H1 (cell line): ENCODE data around the gene TNIK. TPM values are rescaled to one million over a fixed set of nuclear protein-coding genes. Genes with fewer than 3 reads are reported as not detected.
A peak's percentile ranks its signal among the peaks of the same experiment; 100 is the strongest.

Experiments
- CTCF ChIA-PET: fragments of 300-600 bp; sonication (Branson Sonifier 250); formaldehyde crosslinking; loops from one replicate; lab custom pipeline; 2021; ENCODE audit not compliant: partially characterized antibody; lab: Charles Lee
- POLR2A ChIA-PET: fragments of 300-600 bp; sonication (Branson Sonifier 250); formaldehyde crosslinking; loops from one replicate; lab custom pipeline; 2021; ENCODE audit warnings: inconsistent platforms; ENCODE audit not compliant: partially characterized antibody; lab: Charles Lee
- DNase-seq, 2 experiments: peaks; one replicate each; pipeline versions ENCODE4 v3.0.0 to v3.0.0-alpha.2; 2010 to 2022; ENCODE audit warnings: low spot score in 2 of 2, low read depth in 1 of 2, mixed read lengths in 1 of 2
- FAIRE-seq: peaks from 2 replicates; lab custom pipeline; 2011; peaks lifted over from hg19 to GRCh38; lab: Jason Lieb, UNC
- H2AFZ ChIP-seq: 2 replicates; pipeline ENCODE4 v1.8.1; 2012; ENCODE audit warnings: low read length, inconsistent platforms
- H2AK5ac ChIP-seq: 2 replicates; pipeline ENCODE4 v1.6.1; 2013; ENCODE audit warnings: low read depth, low read length
- H2BK120ac ChIP-seq: replicated peaks from 2 replicates; pipeline ENCODE3; 2013; ENCODE audit warnings: low read depth, low read length, inconsistent platforms
- H2BK12ac ChIP-seq: 2 replicates; pipeline ENCODE4 v1.6.1; 2013; ENCODE audit warnings: low read depth, low read length
- H2BK15ac ChIP-seq: 2 replicates; pipeline ENCODE4 v1.6.1; 2013; ENCODE audit warnings: low read length
- H2BK20ac ChIP-seq: 2 replicates; pipeline ENCODE4 v1.6.1; 2013; ENCODE audit warnings: low read length
- H2BK5ac ChIP-seq: 2 replicates; pipeline ENCODE4 v1.6.1; 2013; ENCODE audit warnings: low read depth, low read length
- H3K14ac ChIP-seq: 2 replicates; pipeline ENCODE4 v1.6.1; 2013; ENCODE audit warnings: inconsistent platforms; ENCODE audit not compliant: insufficient read length
- H3K18ac ChIP-seq: 2 replicates; pipeline ENCODE4 v1.6.1; 2013; ENCODE audit warnings: low read length; ENCODE audit errors: extremely low read depth
- H3K23ac ChIP-seq: 2 replicates; pipeline ENCODE4 v1.6.1; 2013; ENCODE audit warnings: inconsistent platforms; ENCODE audit not compliant: insufficient read length
- H3K23me2 ChIP-seq: 2 replicates; pipeline ENCODE4 v1.6.1; 2013; ENCODE audit warnings: low read depth, low read length
- H3K27ac ChIP-seq: 2 replicates; pipeline ENCODE4 v1.6.1; 2011; ENCODE audit warnings: low read depth, low read length, inconsistent platforms
- H3K27me3 ChIP-seq, 4 experiments: replicated peaks in 1 of 4; 1 replicate in 1 of 4; 2 replicates in 3 of 4; pipeline versions ENCODE4 v1.6.1 to v1.8.1; 2011 to 2013; ENCODE audit warnings: low read length in 3 of 4, mild to moderate bottlenecking in 3 of 4, inconsistent platforms in 2 of 4, mixed read lengths in 2 of 4, moderate library complexity in 1 of 4; ENCODE audit not compliant: control insufficient read depth in 3 of 4, insufficient read depth in 3 of 4; ENCODE audit errors: extremely low read depth in 1 of 4
- H3K36me3 ChIP-seq, 4 experiments: 2 replicates each; pipeline versions ENCODE4 v1.6.1 to v1.8.1; 2011 to 2013; ENCODE audit warnings: mild to moderate bottlenecking in 4 of 4, low read length in 3 of 4, moderate library complexity in 2 of 4, control low read depth in 1 of 4, inconsistent platforms in 1 of 4; ENCODE audit not compliant: insufficient read depth in 4 of 4, control insufficient read depth in 2 of 4
- H3K4ac ChIP-seq: replicated peaks from 2 replicates; pipeline ENCODE3; 2013; ENCODE audit warnings: low read length, low read depth, mixed read lengths, inconsistent platforms; ENCODE audit not compliant: insufficient read length
- H3K4me1 ChIP-seq, 4 experiments: replicated peaks in 1 of 4; 1 replicate in 1 of 4; 2 replicates in 3 of 4; pipeline versions ENCODE4 v1.6.1 to v1.8.1; 2011 to 2013; ENCODE audit warnings: low read length in 3 of 4, inconsistent platforms in 2 of 4, mixed read lengths in 1 of 4; ENCODE audit not compliant: insufficient read depth in 4 of 4, control insufficient read depth in 3 of 4
- H3K4me2 ChIP-seq, 2 experiments: 2 replicates each; pipeline versions ENCODE4 v1.6.1 to v1.8.1; 2011 to 2013; ENCODE audit warnings: low read depth in 2 of 2, low read length in 2 of 2, control low read depth in 1 of 2, inconsistent platforms in 1 of 2, mild to moderate bottlenecking in 1 of 2; ENCODE audit not compliant: insufficient read depth in 1 of 2
- H3K4me3 ChIP-seq, 4 experiments: fragments of 200-600, 300-600 bp in 1 of 4; sonication (generic), shearing (Covaris generic), sonication (Bioruptor Twin) in 1 of 4; 2 replicates each; pipeline versions ENCODE4 v1.5.1 to v1.8.1; 2011 to 2016; ENCODE audit warnings: low read length in 4 of 4, low read depth in 3 of 4, control low read depth in 2 of 4, inconsistent platforms in 2 of 4, mild to moderate bottlenecking in 2 of 4, mixed read lengths in 1 of 4, moderate library complexity in 1 of 4; ENCODE audit not compliant: insufficient read depth in 2 of 4; ENCODE audit errors: extremely low read depth in 1 of 4
- H3K56ac ChIP-seq: replicated peaks from 2 replicates; pipeline ENCODE3; 2013; ENCODE audit warnings: low read depth, mild to moderate bottlenecking, mixed read lengths, low read length, inconsistent platforms; ENCODE audit not compliant: insufficient read length
- H3K79me1 ChIP-seq: 2 replicates; pipeline ENCODE4 v1.6.1; 2013; ENCODE audit warnings: low read depth, low read length, control low read depth
- H3K79me2 ChIP-seq, 2 experiments: 2 replicates each; pipeline versions ENCODE4 v1.6.1 to v1.8.1; 2012 to 2013; ENCODE audit warnings: low read length in 2 of 2, mild to moderate bottlenecking in 2 of 2, inconsistent platforms in 1 of 2; ENCODE audit not compliant: insufficient read depth in 2 of 2, control insufficient read depth in 1 of 2
- H3K9ac ChIP-seq, 4 experiments: replicated peaks in 1 of 4; 1 replicate in 1 of 4; 2 replicates in 3 of 4; pipeline versions ENCODE4 v1.6.1 to v1.8.1; 2011 to 2013; ENCODE audit warnings: low read depth in 3 of 4, low read length in 3 of 4, control low read depth in 2 of 4, mild to moderate bottlenecking in 2 of 4, moderate library complexity in 2 of 4, inconsistent platforms in 1 of 4; ENCODE audit errors: extremely low read depth in 1 of 4
- H3K9me3 ChIP-seq, 2 experiments: 2 replicates each; pipeline versions ENCODE4 v1.6.1 to v1.8.1; 2012 to 2013; ENCODE audit warnings: mild to moderate bottlenecking in 2 of 2, moderate library complexity in 2 of 2, control low read depth in 1 of 2, inconsistent platforms in 1 of 2, low read depth in 1 of 2, low read length in 1 of 2, mixed read lengths in 1 of 2; ENCODE audit not compliant: insufficient read depth in 2 of 2
- H4K20me1 ChIP-seq, 2 experiments: replicated peaks in 1 of 2; 2 replicates each; pipeline versions ENCODE3 to v1.8.1; 2011 to 2013; ENCODE audit warnings: inconsistent platforms in 2 of 2, low read length in 2 of 2, mild to moderate bottlenecking in 1 of 2; ENCODE audit not compliant: insufficient read depth in 2 of 2, control insufficient read depth in 1 of 2
- H4K5ac ChIP-seq: 2 replicates; pipeline ENCODE4 v1.6.1; 2013; ENCODE audit warnings: low read length, low read depth, mixed read lengths, inconsistent platforms; ENCODE audit not compliant: insufficient read length
- H4K8ac ChIP-seq: 2 replicates; pipeline ENCODE4 v1.8.0; 2013; ENCODE audit warnings: mild to moderate bottlenecking, moderate library complexity, low read length, inconsistent platforms; ENCODE audit not compliant: insufficient read depth; ENCODE audit errors: extremely low read depth
- H4K91ac ChIP-seq: replicated peaks from 2 replicates; pipeline ENCODE3; 2013; ENCODE audit warnings: low read length, mixed read lengths, inconsistent platforms; ENCODE audit not compliant: insufficient read length
- GTF2F1 ChIP-seq: IDR thresholded peaks from 2 replicates; pipeline ENCODE4 v1.6.1; 2012; ENCODE audit warnings: low read depth, low read length, improper control_type of control experiment, borderline replicate concordance
- KDM1A ChIP-seq: fragments of 200-600, 300-600 bp; sonication (generic); IDR thresholded peaks from 2 replicates; pipeline ENCODE4 v1.7.1; 2016; ENCODE audit warnings: mild to moderate bottlenecking, low read length, borderline replicate concordance
- WGBS, 2 experiments: shearing (Covaris generic) in 1 of 2; methylation state at CpG; one replicate each; pipeline versions ENCODE4 v1.1.6 to v1.1.7; 2013 to 2015; ENCODE audit warnings: low lambda C conversion rate in 2 of 2, mixed read lengths in 2 of 2, inconsistent platforms in 1 of 2, low coverage in 1 of 2, missing lambda C conversion rate in 1 of 2; ENCODE audit not compliant: insufficient replicate concordance in 2 of 2, insufficient coverage in 1 of 2, insufficient read length in 1 of 2; ENCODE audit errors: extremely low coverage in 1 of 2, missing lambda C conversion rate in 1 of 2; 5-methylcytosine and 5-hydroxymethylcytosine counted together
- polyA plus RNA-seq, 7 experiments: library from polyadenylated mRNA; depleted of rRNA in 3 of 7; stranded (reverse) in 5 of 7; unstranded in 2 of 7; fragments of >200 nt in 5 of 7; fragments of 200-250 nt in 2 of 7; gene quantifications; 1 replicate in 5 of 7; 2 replicates in 1 of 7; 4 replicates in 1 of 7; pipeline versions ENCODE4 v1.2.1 to v1.2.3, GENCODE V29; 2011 to 2013; ENCODE audit warnings: missing spikeins in 2 of 7, mixed read lengths in 2 of 7
- total RNA-seq: library from RNA; stranded (reverse); fragmentation: NEBNext Ultra II Directional; extraction: Animal tissue kit (Norgen Biotek cat#: 25700); gene quantifications from 2 replicates; pipeline ENCODE4 v1.2.1, GENCODE V29; 2021

The TNIK gene
- total and polyA plus RNA-seq, 2 of the 8 experiments (the other 6 are each of a cell fraction or from before 2014, with no cell fraction given) = 7.4 to 42.0 TPM

GRCh38 chr3:171150945-171151344 is 309.3 kb downstream of the TNIK start:
- Histone ChIP-seq H2BK12ac (no peak overlapping the region), H4K8ac (no peak overlapping the region), H3K4me2 (no peak overlapping the region), H2BK15ac (no peak overlapping the region), H3K27ac (no peak overlapping the region), H3K4ac (no peak overlapping the region), H3K9ac (no peak overlapping the region), H3K9me3 (no peaks in the 10 kb centered on the region; a peak in 1 of 4 replicates), H2AK5ac (no peak overlapping the region), H3K18ac (no peak overlapping the region), H2BK20ac (no peak overlapping the region), H3K23me2 (no peaks in the 10 kb centered on the region), H3K79me2 (no peaks in the 10 kb centered on the region), H3K27me3 (no peaks in the 10 kb centered on the region), H2AFZ (no peak overlapping the region), H3K79me1 (no peaks in the 10 kb centered on the region), H4K5ac (no peak overlapping the region), H3K14ac (no peak overlapping the region), H4K91ac (no peak overlapping the region), H3K56ac (no peak overlapping the region), H2BK120ac (no peak overlapping the region), H3K4me3 (no peak overlapping the region), H3K4me1 (no peaks in the 10 kb centered on the region), H2BK5ac (no peak overlapping the region), H4K20me1 (no peaks in the 10 kb centered on the region), H3K23ac (no peak overlapping the region), H3K36me3 (no peaks in the 10 kb centered on the region)
- POLR2A ChIA-PET = no interaction called here
- no peak for FAIRE-seq
- no peak for DNase-seq
- 89% methylated on average over 2 of the region's 2 CpGs; no CpG with 5 or more reads in 1 of the 2 experiments for WGBS, 2 experiments
- CTCF ChIA-PET = interaction anchor here (0.9 to 3.1 kb wide), 4 partner anchors 12 to 416 kb away, joined by 3 to 16 read pairs (median 4); no protein-coding TSS in a partner anchor
- TF ChIP-seq GTF2F1 (no peak), KDM1A (0 out of 2 replicates have a peak, but pooled peaks have one; percentile 26)
- TF ChIP-seq, all 59 proteins: peak for 1
